WI38 (cell line): ENCODE measurements around the gene BCL2.

ENCODE experiments used
- H3K4me3 ChIP-seq: 2 replicates; pipeline ENCODE4 v1.5.1; 2011; ENCODE audit warnings: low read depth, mild to moderate bottlenecking, control low read depth, low read length
- CTCF ChIP-seq: IDR thresholded peaks from 2 replicates; pipeline ENCODE4 v1.5.1; 2012; ENCODE audit warnings: low read depth, mild to moderate bottlenecking, control low read depth, low read length

The BCL2 gene

DNA sequence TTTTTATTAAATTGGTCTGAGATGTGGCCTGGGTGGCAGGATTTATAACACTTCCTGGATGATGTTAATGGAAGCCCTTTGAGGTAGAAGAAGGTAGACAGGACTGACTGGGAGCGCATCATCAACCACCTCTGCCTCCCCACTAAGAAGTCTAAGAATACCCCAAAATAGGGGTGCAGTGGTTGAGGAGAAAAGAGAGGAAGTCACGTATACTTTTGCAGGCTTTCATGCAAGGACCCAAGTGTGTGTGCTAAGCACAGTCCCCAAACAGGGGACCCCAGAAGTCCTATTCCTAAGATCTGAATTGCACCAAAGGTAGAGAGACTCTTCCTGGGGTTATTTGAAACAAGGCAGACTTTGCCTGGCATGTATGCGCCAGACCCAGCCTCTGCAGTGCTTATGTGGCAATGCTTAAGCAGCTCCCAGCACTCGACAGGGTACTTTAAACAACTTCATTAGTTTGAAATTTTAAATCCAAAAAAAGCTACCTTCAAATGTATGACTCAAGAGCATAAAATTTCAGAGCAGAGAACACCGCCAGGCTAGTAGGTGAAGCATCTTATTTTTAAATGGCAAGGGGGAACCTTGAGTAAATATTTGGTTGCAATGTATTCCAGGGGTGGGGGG, 35.3 kb downstream of the BCL2 start:
- no peak for TF ChIP-seq CTCF
- H3K4me3 ChIP-seq: no peak overlapping the region

- no peak overlapping the region for H3K4me3 ChIP-seq
- TF ChIP-seq CTCF: no peak
Measured at GRCh38 chr18:63283305-63284094, 36.1 kb downstream of the BCL2 start.

DNA sequence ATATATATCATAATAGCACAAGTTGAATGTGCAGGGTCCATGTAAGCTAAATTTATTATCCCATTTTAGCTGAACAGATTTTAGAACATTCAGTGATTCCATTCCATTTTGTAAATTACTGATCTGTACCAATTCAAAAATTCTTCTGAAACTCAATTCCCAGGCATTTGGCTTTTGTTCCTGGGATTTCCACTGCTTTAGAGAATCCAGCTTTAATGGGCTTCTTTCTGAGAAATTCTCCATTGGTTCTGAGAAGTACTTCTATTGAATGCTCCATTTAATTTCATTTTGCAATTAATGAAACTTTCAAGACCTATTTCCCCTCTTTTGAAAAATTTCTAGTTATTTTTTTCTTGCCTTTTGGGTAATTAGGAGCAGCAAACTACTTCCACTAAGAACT, 36.8 kb downstream of the BCL2 start:
- no peak overlapping the region for H3K4me3 ChIP-seq
- no peak for TF ChIP-seq CTCF

DNA sequence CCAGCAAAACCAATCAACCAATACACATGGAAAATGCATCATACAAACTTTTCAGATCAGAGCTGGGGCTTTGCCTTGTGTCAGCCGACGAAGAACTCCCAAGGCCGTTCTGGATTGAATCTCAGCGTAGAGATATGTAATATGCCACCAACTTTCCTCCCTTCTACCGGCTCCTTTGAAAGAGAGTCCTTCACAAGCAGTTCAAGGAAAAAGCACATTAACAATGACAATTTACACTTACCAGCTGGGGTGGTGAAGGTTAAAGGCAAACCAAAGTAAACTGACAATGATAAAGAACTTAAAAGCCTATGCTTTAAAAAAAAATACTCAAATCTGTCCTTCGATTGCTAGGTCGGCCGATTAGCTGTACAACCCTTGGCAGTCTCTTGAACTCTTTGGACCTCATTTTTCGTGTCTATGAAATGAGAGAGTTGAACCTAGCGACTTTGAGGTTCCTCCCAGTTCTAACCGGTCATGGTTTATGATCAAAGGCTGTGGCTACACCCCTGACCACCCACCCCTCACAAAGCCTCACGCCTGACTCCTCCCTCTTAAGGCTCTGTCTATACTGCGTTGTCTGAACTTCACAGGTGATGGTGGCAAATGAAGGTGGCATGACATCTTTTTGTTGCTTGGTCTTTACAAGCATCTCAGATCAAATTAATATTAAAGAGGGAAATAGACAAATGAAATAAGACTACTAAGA, 46.2 kb downstream of the BCL2 start:
- H3K4me3 ChIP-seq: no peak overlapping the region
- TF ChIP-seq CTCF: no peak

DNA sequence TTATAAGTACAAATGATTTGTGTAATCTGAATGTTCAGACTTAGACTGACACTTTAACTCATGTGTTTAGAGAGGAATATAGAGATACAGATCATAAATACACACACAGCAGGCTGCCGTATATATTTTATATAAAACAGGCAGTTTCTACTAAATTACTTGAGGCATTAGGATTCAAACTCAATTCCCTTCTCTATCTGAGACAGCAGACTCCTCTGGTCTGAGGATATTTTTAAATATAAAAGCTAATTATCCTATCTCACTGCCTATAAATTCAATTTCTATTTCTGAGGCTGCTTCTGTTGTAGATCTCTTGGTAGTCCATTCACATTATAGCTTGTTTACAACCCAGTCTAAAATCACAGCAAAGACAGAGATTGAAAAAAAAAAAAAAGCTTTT, 46.9 kb downstream of the BCL2 start:
- TF ChIP-seq CTCF: no peak
- H3K4me3 ChIP-seq: no peak overlapping the region

DNA sequence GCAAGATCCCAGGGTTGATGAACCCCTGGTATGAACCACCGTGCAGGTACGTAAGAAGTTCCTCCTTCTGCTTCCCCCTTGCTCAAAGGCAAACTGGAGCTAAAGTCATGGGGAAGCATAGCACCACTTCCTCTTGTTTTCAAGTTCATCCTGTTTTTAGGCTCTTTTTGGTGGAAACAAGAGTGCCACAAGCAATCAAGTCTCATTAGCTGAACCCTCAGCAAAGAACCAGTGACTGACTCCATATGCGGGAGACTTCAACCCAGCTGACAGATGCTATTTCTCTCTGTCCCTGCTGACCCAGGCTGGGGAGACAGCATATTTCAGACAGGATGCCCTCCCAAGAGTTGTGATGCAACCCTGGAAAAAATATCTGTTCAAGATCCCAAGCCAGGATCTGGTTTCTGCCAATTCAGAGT, 47.7 kb downstream of the BCL2 start:
- no peak overlapping the region for H3K4me3 ChIP-seq
- no peak for TF ChIP-seq CTCF

DNA sequence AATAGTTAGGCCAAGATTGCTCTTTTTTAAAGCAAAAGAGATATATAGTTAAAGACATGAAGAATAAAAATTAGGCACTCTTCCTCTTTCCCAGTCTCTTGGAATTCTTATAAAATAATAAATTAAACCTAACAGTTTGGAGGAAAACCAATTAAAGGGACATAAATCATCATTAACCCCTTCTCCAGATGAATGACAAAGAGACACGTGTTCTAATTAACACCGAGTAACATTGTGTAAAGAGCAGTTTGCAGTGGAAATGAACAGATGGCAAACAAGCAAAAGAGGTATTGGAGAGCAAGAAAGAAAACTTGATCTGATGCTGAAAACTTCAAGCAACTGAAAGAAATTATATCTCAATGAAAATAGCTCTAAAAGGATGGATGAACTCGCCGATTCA, 48.4 kb downstream of the BCL2 start:
- H3K4me3 ChIP-seq: no peak overlapping the region
- no peak for TF ChIP-seq CTCF
